ENCODE data around the gene CFAP90. TPM values are rescaled to one million over a fixed set of nuclear protein-coding genes. Genes with fewer than 3 reads are reported as not detected.

Gene CFAP90
- total and polyA plus RNA-seq, 12 donors, result 0.03 to 0.26 TPM; not detected in 10

DNA sequence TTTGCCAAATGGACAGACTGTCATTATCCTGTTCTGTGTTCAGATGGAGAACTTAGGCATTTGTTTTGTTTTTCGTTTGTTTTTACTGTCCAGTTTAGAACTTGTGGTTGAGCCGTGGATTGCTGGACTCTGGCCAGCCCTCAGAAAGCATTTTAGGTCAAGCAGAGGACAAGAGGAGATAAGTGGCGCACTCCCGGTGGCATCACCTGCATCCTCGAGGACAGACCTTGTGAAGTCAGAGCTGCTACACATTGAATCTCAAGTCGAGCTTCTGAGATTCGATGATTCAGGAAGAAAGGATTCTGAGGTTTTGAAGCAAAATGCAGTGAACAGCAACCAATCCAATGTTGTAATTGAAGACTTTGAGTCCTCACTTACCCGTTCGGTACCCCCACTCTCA is 26.9 kb upstream of the CFAP90 start:
- TF ChIP-seq, protein P1, sequence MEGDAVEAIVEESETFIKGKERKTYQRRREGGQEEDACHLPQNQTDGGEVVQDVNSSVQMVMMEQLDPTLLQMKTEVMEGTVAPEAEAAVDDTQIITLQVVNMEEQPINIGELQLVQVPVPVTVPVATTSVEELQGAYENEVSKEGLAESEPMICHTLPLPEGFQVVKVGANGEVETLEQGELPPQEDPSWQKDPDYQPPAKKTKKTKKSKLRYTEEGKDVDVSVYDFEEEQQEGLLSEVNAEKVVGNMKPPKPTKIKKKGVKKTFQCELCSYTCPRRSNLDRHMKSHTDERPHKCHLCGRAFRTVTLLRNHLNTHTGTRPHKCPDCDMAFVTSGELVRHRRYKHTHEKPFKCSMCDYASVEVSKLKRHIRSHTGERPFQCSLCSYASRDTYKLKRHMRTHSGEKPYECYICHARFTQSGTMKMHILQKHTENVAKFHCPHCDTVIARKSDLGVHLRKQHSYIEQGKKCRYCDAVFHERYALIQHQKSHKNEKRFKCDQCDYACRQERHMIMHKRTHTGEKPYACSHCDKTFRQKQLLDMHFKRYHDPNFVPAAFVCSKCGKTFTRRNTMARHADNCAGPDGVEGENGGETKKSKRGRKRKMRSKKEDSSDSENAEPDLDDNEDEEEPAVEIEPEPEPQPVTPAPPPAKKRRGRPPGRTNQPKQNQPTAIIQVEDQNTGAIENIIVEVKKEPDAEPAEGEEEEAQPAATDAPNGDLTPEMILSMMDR (IDR thresholded peaks at IDR 0.05), result no peak
- H3K27ac ChIP-seq, result peak overlapping the region in 1 of 10 donors; percentile 33
- DNase-seq (no peak), ATAC-seq (no peak)
- no peaks in the 10 kb centered on the region for H3K27me3 ChIP-seq
- H3K4me3 ChIP-seq, result no peak overlapping the region
- 59 to 61% methylated on average over 9 of the region's 9 CpGs for WGBS, 2 donors
- peaks cover 0 to 28% (median 5%) of the 10 kb centered on the region in 9 donors for H3K4me1 ChIP-seq
- no peaks in the 10 kb centered on the region for H3K9me3 ChIP-seq
- H3K36me3 ChIP-seq, result peaks cover 0 to 99% (median 48%) of the 10 kb centered on the region in 9 donors
- intact Hi-C loops (cut with DNase I), result no loop called here

DNA sequence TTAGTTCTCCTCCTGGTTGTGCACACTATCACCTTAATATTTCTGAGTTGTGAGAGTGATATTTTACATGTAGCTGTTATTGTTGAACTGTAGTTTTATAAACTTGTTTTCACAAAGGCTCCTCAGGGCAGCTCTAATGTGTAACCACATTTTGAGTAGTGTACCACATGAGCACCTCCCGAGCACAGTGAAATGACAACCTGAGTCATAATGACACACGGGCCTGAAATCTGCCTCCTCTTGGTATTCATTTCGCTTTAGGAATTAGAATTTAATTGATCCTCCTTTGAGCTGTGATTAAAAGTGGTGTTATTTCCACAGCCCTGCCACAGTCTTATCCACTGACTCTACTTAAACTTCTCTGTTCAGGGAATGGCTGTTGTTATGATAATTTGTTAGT is 25.9 kb upstream of the CFAP90 start:
- ATAC-seq (no peak), DNase-seq (no peak)
- intact Hi-C loops (cut with DNase I), result no loop called here
- no peaks in the 10 kb centered on the region for H3K27me3 ChIP-seq
- peaks cover 0 to 97% (median 40%) of the 10 kb centered on the region in 9 donors for H3K36me3 ChIP-seq
- TF ChIP-seq, protein P1 (IDR thresholded peaks at IDR 0.05), result no peak
- H3K4me3 ChIP-seq, result no peak overlapping the region
- 88 to 94% methylated on average over 3 of the region's 3 CpGs for WGBS, 2 donors
- H3K4me1 ChIP-seq, result peaks cover 0 to 37% (median 6%) of the 10 kb centered on the region in 9 donors
- no peaks in the 10 kb centered on the region for H3K9me3 ChIP-seq
- no peak overlapping the region for H3K27ac ChIP-seq

DNA sequence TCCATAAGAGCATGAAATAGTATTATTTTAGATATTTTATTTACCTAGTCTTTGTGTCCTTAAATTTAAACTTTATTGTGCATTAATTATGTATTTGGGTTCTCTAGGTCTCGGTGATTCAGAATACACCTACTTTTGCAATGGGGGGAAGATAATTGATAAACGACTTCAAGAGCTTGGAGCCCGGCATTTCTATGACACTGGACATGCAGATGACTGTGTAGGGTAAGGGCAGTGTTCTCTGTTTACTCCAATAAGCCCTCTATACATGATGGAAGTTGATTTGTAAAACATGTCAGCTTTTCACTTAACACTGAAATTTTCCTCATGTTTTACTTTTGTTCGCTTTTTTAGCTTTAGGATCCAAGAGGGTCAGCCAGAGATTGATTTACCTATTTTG is 24.2 kb upstream of the CFAP90 start:
- H3K36me3 ChIP-seq, result peaks cover 0 to 87% (median 36%) of the 10 kb centered on the region in 9 donors
- H3K9me3 ChIP-seq, result no peaks in the 10 kb centered on the region
- 93 to 96% methylated on average over 4 of the region's 4 CpGs for WGBS, 2 donors
- intact Hi-C loops (cut with DNase I), result no loop called here
- TF ChIP-seq, protein P1 (IDR thresholded peaks at IDR 0.05), result no peak
- ATAC-seq (no peak), DNase-seq (no peak)
- no peak overlapping the region for H3K4me3 ChIP-seq
- no peaks in the 10 kb centered on the region for H3K27me3 ChIP-seq
- H3K4me1 ChIP-seq, result peaks cover 2 to 53% (median 16%) of the 10 kb centered on the region in 9 donors
- H3K27ac ChIP-seq, result no peak overlapping the region

DNA sequence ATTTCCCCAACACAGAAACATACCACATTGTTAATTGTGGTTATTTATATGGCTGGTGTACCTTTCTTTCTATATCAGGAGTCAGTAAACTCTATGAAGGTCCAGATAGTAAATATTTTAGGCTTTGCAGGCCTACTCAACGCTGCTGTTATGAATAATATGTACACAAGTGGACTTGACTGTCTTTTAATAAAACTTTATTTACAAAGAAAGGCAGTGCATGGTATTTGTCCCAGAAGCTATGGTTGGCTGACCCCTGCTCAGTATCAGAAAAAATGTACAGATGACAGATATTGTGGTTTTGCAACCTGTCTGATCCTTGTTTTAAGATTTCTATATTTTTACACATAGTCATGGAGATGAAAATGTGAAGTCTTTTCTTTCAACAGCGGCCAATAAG is 23.7 kb upstream of the CFAP90 start:
- no peak for DNase-seq
- 97 to 99% methylated on average over 2 of the region's 2 CpGs for WGBS, 2 donors
- intact Hi-C loops (cut with DNase I), result no loop called here
- no peak for ATAC-seq
- no peak overlapping the region for H3K4me3 ChIP-seq
- H3K9me3 ChIP-seq, result no peaks in the 10 kb centered on the region
- peaks cover 2 to 57% (median 20%) of the 10 kb centered on the region in 9 donors for H3K4me1 ChIP-seq
- H3K36me3 ChIP-seq, result peaks cover 0 to 82% (median 32%) of the 10 kb centered on the region in 9 donors
- H3K27ac ChIP-seq, result no peak overlapping the region
- TF ChIP-seq, protein P1 (IDR thresholded peaks at IDR 0.05), result no peak
- H3K27me3 ChIP-seq, result no peaks in the 10 kb centered on the region

Measured in heart right ventricle (tissue), 16 donors.